Mammary epithelial cell (primary cell): ENCODE measurements around the gene XRCC6.

ENCODE experiments used
- EZH2 ChIP-seq: IDR thresholded peaks from 2 replicates; pipeline ENCODE4 v1.6.1; 2012; ENCODE audit warnings: low read length, inconsistent platforms, borderline replicate concordance
- TF ChIP-seq, protein P1 (sequence below), 2 donors: IDR thresholded peaks in 1 of 2; conservative IDR thresholded peaks in 1 of 2; 2 replicates each; pipeline ENCODE4 v1.5.1; 2011 to 2012; ENCODE audit warnings: inconsistent platforms in 2 of 2, low read length in 2 of 2, mild to moderate bottlenecking in 2 of 2, control low read depth in 1 of 2, low read depth in 1 of 2; ENCODE audit not compliant: insufficient read depth in 1 of 2; ENCODE audit errors: extremely low read depth in 1 of 2

DNA sequence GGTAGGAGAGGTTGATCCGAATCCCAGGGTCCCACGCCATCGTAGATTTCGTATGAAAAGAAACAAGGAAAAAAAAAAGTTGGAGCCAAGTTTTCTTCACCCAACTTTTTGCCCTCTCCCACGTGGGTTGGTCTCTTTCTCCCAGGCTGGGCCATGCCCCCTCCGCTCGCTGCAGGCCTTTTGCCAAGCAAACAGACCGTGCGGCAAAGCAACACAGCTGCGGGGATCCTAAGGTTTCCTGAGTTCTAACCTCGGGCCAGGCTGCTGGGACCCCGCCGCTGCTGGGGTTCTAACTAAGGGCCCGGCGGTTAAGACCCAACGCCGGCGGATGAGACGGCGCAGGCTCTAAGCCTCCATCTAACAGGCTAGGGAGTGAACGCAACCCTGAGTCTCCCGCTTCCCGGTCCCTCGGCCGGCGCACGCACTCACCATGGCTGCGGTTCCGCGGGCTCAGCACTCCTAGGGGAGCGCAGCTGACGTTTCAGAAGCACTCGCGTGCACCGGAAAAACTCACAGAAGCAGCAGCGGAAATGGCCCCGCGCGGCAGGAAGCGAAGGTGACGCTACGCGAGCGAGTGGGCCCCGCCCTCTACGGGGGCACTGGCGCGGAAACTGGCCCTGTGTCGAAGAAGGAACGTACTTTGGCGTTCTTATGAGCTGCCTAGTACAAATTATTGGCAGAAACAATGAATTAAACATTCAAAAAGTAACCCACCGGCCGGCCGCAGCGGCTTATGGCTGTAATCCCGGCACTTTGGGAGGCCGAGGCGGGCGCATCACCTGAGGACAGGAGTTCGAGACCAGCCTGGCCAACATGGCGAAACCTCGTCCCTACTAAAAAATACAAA is 67.5 kb downstream of the XRCC6 start, which contains the start of gene SNU13:
- TF ChIP-seq, protein P1, sequence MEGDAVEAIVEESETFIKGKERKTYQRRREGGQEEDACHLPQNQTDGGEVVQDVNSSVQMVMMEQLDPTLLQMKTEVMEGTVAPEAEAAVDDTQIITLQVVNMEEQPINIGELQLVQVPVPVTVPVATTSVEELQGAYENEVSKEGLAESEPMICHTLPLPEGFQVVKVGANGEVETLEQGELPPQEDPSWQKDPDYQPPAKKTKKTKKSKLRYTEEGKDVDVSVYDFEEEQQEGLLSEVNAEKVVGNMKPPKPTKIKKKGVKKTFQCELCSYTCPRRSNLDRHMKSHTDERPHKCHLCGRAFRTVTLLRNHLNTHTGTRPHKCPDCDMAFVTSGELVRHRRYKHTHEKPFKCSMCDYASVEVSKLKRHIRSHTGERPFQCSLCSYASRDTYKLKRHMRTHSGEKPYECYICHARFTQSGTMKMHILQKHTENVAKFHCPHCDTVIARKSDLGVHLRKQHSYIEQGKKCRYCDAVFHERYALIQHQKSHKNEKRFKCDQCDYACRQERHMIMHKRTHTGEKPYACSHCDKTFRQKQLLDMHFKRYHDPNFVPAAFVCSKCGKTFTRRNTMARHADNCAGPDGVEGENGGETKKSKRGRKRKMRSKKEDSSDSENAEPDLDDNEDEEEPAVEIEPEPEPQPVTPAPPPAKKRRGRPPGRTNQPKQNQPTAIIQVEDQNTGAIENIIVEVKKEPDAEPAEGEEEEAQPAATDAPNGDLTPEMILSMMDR (conservative IDR thresholded peaks at IDR 0.05 in 1 of 2, IDR thresholded peaks at IDR 0.05 in 1 of 2; ENCODE audit: extremely low read depth in 1 of 2, insufficient read depth in 1 of 2, low read depth in 1 of 2, low read length in 2 of 2) = no peak
- TF ChIP-seq EZH2 = no peak
